ENCODE data around the gene OR5C1.
"Not testable (repeated sequence)": the region's sequence is repeated elsewhere in the genome, so short reads cannot be mapped to it uniquely, and the experiment has no call there.

OR5C1 gene

GRCh38 chr9:122788831-122789230 lies at the start of gene OR5C1:
Gene OR5C1 (plus strand): TSS chr9:122788933. CDS start chr9:122788933, 0 bp downstream.
- peak; percentile 30 for DNase-seq (ENCODE audit: low spot score)

GRCh38 chr9:122742003-122742402 lies 46.7 kb upstream of the OR5C1 start, which contains the start of gene OR1L6:
Gene OR1L6 (plus strand): TSS chr9:122742303. CDS start chr9:122749848, 7,545 bp downstream.
- DNase-seq (ENCODE audit: low spot score) = no peak

GRCh38 chr9:122754825-122755224 lies 33.9 kb upstream of the OR5C1 start:
- DNase-seq (ENCODE audit: low spot score) = no peak

DNA sequence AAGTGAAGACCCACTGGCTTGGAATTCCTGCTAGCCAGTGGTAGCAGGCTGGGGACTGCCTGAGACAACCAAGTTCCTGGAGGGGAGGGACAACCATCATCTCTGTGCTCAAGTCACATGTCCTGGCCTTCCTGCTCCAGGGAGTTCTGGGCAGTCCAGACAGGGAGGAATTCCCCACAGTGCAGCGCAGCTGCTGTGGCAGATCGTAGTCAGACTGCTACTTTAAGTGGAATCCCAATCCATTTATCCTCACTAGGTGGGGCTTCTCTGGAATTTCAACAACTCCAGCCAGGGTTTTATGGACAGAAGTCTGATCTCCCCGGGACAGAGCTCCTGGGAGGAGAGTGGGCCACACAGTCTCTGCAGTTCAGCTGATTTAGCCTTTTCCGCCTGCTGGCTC lies 20.9 kb upstream of the OR5C1 start:
- no peak for DNase-seq (ENCODE audit: low spot score)

DNA sequence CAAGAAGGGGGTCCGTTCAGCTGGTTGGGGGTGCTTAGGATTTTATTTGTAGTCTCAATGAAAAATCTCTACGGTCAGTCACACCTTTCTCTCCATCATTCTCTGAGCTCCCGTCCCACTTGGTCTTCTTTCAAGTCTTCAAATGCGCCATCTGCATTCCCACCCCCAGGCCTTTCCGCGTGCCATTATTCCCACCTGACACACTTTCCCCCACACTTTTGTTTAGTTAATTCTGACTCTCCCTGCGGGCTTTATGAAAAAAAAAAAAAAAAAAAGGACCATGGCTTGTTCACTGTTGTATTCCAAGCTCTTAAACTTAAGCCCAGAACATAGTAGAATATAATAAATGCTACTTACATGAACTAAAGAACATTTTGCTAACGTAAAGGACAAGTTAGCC lies 11.7 kb upstream of the OR5C1 start:
- no peak for DNase-seq (ENCODE audit: low spot score)

DNA sequence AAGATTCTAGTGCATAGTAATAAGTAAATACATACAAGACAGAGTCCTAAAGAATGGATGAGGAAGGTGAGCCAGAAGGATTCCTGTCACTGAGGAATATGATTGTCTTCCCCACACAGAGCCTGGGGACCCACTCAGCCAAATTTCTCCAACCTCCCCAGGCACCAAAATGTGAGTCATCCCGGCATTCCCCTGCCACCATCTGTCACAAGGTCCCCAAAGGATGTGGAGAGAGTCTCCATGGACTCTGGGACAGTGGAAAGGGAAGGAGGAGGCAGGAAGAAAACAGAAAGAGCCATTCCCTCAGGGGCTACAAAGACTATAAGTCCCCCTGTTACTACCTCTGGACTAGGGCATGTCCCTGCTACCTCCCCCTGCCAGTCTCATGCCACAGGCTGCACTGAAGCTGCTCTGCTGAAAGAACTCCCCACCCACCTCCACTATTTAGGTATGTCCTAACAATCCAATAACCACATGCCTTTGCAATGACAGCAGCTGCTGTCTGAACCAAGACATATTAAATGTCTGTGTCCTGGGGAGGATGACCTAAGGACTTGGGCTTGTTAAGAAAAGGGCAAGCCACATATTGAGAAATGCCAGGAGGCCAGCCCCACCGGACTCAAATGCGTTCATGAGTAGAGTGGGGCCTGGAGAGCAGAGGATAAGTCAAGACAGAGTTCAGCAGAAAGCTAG lies 10.7 kb upstream of the OR5C1 start:
- DNase-seq (ENCODE audit: low spot score) = no peak

DNA sequence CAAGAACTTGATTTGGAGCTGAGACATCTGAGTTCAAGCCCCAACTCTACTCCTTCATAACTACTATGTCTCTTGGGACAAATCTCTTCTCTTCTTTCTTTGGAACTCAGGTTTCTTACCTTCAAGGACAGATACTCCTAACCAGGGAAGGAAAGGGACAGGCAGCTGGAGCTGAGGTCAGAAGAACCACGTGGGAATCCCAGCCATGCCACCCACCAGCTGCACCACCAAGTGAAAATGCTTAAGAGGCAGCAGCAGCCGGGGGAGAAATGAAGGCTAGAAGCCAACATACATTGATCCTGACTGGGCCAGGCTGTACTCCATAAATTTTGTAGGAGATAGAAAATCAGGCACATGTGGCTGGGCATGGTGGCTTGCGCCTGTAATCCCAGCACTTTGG lies 9.6 kb upstream of the OR5C1 start:
- DNase-seq (ENCODE audit: low spot score) = no peak

DNA sequence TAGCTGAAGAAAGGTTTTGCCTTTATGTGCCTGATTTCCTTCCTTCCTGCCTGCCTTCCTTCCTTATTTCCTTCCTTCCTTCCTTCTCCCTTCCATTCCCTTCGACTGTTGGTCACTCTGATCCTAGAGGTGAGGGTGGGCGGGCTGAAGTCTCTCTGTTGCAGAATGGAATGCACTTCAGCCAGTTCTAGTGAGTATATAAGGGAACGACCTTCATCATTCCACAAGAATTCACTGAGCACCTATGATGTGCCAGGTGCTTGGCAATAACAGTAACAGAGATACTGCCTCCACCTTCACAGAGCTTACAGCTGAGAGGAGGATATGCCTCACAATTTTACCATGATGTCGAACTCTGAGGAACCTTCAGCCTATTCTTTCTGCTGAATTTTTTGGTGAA lies 8.7 kb upstream of the OR5C1 start:
- DNase-seq (ENCODE audit: low spot score) = no peak

- no peak for DNase-seq (ENCODE audit: low spot score)
These were observed 7.1 kb upstream of the OR5C1 start for GRCh38 chr9:122781671-122782070.

GRCh38 chr9:122785269-122785668 lies 3.5 kb upstream of the OR5C1 start:
- DNase-seq (ENCODE audit: low spot score) = no peak

DNA sequence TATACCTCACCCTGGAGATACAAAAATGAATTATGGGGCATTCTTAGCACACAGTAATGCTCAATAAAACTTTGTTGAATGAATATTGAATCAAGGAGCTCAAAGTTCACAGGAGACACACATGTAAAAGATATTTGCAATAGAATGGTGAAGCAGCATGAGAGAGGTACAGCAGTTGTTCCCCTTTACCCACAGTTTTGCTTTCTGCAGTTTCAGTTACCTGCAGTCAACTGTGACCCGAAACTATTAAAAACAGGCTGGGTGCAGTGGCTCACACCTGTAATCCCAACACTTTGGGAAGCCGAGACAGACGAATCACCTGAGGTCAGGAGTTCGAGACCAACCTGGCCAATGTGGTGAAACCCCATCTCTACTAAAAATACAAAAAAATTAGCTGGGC lies 2.4 kb upstream of the OR5C1 start:
- DNase-seq (ENCODE audit: low spot score) = no peak

DNA sequence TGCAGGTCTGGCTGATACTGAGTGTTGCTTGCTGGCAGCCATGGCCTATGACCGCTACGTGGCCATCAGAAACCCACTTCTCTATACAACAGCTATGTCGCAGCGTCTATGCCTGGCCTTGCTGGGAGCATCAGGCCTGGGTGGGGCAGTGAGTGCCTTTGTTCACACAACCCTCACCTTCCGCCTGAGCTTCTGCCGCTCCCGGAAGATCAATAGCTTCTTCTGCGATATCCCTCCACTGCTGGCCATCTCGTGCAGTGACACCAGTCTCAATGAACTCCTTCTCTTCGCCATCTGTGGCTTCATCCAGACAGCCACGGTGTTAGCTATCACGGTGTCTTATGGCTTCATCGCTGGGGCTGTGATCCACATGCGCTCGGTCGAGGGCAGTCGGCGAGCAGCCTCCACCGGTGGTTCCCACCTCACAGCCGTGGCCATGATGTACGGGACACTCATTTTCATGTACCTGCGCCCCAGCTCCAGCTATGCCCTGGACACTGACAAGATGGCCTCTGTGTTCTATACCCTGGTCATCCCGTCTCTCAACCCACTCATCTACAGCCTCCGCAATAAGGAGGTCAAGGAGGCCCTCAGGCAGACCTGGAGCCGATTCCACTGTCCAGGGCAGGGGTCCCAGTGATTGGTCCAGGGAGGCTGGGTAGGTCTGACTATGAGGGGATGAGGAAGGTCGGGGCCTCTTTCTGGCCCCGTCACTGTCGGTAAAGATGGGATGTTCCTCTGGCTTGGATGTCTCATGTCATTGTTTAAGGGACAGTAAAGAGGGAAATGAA lies 718 bp downstream of the OR5C1 start:
- peak; percentile 23 for DNase-seq (ENCODE audit: low spot score)

GRCh38 chr9:122791872-122792669 lies 3.3 kb downstream of the OR5C1 start:
- DNase-seq (ENCODE audit: low spot score) = no peak

GRCh38 chr9:122797316-122798063 lies 8.8 kb downstream of the OR5C1 start:
- DNase-seq (ENCODE audit: low spot score) = no peak

- DNase-seq (ENCODE audit: low spot score) = no peak
These were observed 11.6 kb downstream of the OR5C1 start, which contains the start of gene OR1K1 for GRCh38 chr9:122800066-122801060. Gene OR1K1 (plus strand): TSS chr9:122800123. CDS start chr9:122800123, 0 bp downstream.

DNA sequence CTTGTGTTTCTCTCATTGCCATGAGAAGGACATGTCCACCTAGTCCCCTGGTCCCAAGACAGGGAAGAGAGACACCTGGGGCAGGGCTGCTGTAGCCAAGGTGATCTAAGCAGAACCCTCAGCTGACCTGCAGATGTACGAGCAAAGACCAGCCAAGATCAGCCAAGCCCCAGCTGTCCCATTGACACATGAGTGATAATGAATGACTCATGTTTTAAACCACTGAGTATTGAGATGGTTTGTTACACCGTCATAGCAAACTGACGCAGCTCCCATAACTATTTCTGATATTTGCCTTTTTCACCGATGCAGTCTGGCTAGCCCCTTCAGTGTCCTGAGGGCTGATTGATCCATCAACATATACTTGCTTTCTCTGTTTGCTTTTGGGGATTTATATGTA lies 17.9 kb downstream of the OR5C1 start:
- DNase-seq (ENCODE audit: low spot score) = no peak

DNA sequence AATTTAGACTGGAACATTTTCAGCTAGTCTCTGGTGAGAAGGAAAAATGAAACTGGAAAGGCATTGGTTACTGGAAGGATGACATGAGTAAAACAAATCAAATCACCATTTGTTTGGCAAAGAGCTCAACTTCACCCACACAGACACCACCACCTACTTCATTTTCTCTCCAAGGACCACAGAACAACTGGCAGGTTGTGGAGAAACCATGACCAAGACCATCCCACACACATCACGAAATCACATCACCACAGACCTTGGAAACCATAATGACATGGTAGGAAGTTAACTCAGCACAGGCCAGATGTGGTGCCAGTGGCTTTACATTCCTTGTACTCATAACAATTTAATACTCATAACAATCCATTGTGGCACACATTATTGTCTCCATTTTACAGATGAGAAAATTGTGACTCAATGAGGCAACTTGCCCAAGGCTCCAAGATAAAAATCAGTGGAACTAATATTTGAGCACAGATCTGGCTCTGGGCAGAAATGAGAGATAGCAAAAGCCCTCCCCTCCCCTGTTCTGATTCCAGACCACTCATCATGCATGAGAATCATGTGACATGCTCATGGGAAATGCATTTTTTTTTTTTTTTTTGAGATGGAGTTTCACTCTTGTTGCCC lies 18.7 kb downstream of the OR5C1 start:
- no peak for DNase-seq (ENCODE audit: low spot score)

DNA sequence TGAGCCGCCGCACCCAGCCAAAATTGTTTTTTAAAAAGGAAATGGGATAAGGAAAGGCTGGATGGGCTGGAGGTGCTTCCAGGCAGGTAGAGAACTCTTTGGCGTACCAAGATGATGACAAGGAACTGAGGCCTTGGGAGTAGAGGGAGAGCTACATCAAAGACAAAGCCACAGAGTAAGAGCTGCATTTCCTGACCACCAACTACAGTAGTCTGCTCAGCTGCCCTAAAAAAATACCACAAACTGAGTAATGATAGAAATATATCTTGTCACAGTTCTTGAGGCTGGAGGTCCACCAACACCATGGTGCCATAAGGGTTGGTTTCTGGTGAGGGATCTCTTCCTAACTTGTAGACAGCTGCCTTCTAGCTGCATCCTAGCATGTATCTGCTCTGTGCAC lies 19.4 kb downstream of the OR5C1 start:
- no peak for DNase-seq (ENCODE audit: low spot score)

- DNase-seq (ENCODE audit: low spot score) = not testable (repeated sequence)
These were observed 20.5 kb downstream of the OR5C1 start for GRCh38 chr9:122809261-122809660.

Measured in left forelimb (tissue), 1 donor.